Measurements from ENCODE around the gene MBOAT1. TPM values are rescaled to one million over a fixed set of nuclear protein-coding genes. Genes with fewer than 3 reads are reported as not detected.

Gene MBOAT1
- total RNA-seq, 1 donor from 2014 or later = 3.0 TPM

DNA sequence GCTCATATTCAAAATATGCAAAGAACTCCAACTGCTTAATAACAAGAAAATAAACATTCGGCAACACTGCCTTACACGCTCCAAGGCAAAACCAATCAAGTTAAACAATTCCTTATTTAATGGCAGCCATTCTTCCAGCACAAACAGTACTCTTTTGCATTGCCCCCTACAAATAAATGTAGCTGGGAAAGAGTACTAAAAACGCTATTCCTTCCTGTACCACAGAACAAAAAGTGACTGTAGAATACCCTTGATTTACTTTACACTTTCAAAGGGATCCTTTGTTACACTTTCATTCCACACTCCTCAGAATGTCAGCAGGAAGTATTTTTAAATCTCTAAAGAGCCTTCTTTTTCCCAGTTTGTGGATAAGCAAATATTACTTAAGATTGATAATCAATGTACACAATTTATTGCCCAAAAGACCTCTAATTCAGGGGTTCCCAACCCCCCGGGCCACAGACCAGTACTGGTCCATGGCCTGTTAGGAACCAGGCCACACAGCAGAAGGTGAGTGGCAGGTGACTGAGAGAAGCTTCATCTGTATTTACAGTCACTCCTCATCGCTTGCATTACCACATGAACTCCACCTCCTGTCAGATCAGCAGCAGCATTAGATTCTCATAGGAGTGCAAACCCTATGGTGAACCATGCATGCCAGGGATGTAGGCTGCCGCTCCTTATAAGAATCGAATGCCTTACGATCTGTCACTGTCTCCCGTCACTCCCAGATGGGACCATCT is 51.6 kb downstream of the MBOAT1 start:
- H3K27me3 Mint-ChIP-seq = no peaks in the 10 kb centered on the region
- TF ChIP-seq, protein P1, sequence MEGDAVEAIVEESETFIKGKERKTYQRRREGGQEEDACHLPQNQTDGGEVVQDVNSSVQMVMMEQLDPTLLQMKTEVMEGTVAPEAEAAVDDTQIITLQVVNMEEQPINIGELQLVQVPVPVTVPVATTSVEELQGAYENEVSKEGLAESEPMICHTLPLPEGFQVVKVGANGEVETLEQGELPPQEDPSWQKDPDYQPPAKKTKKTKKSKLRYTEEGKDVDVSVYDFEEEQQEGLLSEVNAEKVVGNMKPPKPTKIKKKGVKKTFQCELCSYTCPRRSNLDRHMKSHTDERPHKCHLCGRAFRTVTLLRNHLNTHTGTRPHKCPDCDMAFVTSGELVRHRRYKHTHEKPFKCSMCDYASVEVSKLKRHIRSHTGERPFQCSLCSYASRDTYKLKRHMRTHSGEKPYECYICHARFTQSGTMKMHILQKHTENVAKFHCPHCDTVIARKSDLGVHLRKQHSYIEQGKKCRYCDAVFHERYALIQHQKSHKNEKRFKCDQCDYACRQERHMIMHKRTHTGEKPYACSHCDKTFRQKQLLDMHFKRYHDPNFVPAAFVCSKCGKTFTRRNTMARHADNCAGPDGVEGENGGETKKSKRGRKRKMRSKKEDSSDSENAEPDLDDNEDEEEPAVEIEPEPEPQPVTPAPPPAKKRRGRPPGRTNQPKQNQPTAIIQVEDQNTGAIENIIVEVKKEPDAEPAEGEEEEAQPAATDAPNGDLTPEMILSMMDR (IDR thresholded peaks at IDR 0.05; ENCODE audit: unreplicated experiment) = no peak
- no peak overlapping the region for H3K27ac Mint-ChIP-seq
- no peaks in the 10 kb centered on the region for H3K36me3 Mint-ChIP-seq (ENCODE audit: insufficient read depth)
- DNase-seq (ENCODE audit: low spot score, unreplicated experiment) = no peak
- no peaks in the 10 kb centered on the region for H3K9me3 Mint-ChIP-seq (ENCODE audit: low read depth)
- peaks cover 1% of the 10 kb centered on the region for H3K4me1 Mint-ChIP-seq (ENCODE audit: low read depth)
- no peak overlapping the region for H3K4me3 Mint-ChIP-seq (ENCODE audit: low read depth)

DNA sequence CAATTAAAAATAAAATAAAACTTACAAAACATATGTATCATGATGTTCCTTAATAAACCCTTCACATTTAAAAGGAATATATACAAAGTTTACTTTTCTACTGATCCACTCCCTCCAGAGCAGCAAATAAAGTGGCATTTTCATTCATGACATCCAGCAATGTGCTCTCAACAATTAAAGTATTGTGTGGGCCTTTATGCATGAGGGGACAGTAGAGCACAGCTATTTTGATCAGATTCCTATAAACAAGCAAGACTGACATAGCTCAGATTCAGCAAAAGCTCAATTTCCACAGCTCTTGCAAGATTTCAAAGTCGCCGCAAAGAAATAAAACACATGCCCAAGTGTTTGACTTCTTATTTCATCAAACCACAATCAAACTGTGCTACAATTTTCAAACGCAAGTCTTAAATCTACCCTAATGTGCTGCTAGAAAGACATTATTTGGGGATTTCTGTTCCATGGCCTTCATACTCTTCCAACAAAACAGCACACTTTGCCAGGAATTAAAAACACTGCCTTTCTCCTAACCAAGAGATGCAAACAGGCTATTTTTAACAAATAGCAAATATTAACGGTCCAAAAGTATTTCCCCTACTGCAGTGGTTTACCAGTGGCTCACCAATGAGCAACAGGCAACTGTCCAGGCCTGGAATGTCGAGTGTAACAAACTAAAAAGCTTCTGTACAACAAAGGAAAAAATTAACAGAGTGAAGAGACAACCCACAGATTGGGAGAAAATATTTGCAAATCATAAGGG is 52.3 kb downstream of the MBOAT1 start:
- H3K36me3 Mint-ChIP-seq (ENCODE audit: insufficient read depth) = no peaks in the 10 kb centered on the region
- H3K4me1 Mint-ChIP-seq (ENCODE audit: low read depth) = peaks cover 1% of the 10 kb centered on the region
- H3K4me3 Mint-ChIP-seq (ENCODE audit: low read depth) = no peak overlapping the region
- TF ChIP-seq, protein P1 (IDR thresholded peaks at IDR 0.05; ENCODE audit: unreplicated experiment) = no peak
- DNase-seq (ENCODE audit: low spot score, unreplicated experiment) = no peak
- no peak overlapping the region for H3K27ac Mint-ChIP-seq
- no peaks in the 10 kb centered on the region for H3K9me3 Mint-ChIP-seq (ENCODE audit: low read depth)
- H3K27me3 Mint-ChIP-seq = no peaks in the 10 kb centered on the region

DNA sequence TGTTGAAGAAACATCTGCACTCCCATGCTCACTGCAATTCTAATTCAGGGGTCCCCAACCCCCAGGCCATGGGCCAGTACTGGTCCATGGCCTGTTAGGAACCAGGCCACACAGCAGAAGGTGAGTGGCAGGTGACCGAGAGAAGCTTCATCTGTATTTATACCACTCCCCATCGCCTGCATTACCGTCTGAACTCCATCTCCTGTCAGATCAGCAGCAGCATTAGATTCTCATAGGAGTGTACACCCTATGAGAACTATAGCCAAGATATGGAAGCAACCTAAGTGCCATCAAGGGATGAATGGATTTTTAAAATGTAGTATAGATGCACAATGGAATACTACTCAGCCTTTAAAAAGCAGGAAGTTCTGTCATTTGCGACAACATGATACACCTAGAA is 53.2 kb downstream of the MBOAT1 start:
- Mint-ChIP-seq H3K27me3 (no peaks in the 10 kb centered on the region), H3K9me3 (ENCODE audit: low read depth) (no peaks in the 10 kb centered on the region), H3K27ac (no peak overlapping the region), H3K4me1 (ENCODE audit: low read depth) (peaks cover 1% of the 10 kb centered on the region), H3K4me3 (ENCODE audit: low read depth) (no peak overlapping the region), H3K36me3 (ENCODE audit: insufficient read depth) (no peaks in the 10 kb centered on the region)
- TF ChIP-seq, protein P1 (IDR thresholded peaks at IDR 0.05; ENCODE audit: unreplicated experiment) = no peak
- no peak for DNase-seq (ENCODE audit: low spot score, unreplicated experiment)

DNA sequence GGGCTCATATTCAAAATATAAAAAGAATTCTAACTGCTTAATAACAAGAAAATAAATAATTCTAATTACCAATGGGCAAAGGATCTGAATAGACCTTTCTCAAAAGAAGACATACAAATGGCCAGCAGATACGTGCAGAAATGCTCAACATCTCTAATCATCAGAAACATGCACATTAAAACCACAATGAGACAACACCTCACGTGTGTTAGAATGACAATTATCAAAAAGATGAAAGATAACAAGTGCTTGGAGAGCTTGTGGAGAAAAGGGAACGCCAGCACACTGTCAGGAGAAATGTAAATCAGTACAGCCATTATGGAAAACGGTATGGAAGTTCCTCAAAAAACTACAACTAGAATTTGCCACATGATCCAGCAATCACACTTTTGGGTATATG is 53.6 kb downstream of the MBOAT1 start:
- H3K4me3 Mint-ChIP-seq (ENCODE audit: low read depth) = no peak overlapping the region
- DNase-seq (ENCODE audit: low spot score, unreplicated experiment) = no peak
- H3K9me3 Mint-ChIP-seq (ENCODE audit: low read depth) = no peaks in the 10 kb centered on the region
- peaks cover 1% of the 10 kb centered on the region for H3K4me1 Mint-ChIP-seq (ENCODE audit: low read depth)
- TF ChIP-seq, protein P1 (IDR thresholded peaks at IDR 0.05; ENCODE audit: unreplicated experiment) = no peak
- no peak overlapping the region for H3K27ac Mint-ChIP-seq
- H3K36me3 Mint-ChIP-seq (ENCODE audit: insufficient read depth) = no peaks in the 10 kb centered on the region
- no peaks in the 10 kb centered on the region for H3K27me3 Mint-ChIP-seq

DNA sequence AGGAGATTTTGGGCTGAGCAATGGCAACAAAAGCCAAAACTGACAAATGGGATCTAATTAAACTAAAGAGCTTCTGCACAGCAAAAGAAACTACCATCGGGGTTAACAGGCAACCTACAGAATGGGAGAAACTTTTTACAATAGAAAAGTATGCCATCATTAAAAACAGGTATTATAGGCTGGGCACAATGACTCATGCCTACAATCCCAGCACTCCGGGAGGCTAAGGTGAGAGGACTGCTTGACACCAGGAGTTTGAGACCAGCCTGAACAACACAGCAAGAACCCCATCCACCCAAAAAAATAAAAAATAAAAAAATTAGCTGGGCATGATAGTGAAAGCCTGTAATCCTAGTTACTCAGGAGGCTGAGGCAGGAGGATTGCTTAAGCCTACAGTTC is 55.4 kb downstream of the MBOAT1 start:
- Mint-ChIP-seq H3K27me3 (no peaks in the 10 kb centered on the region), H3K9me3 (ENCODE audit: low read depth) (peaks cover 2% of the 10 kb centered on the region), H3K4me3 (ENCODE audit: low read depth) (no peak overlapping the region), H3K27ac (no peak overlapping the region), H3K36me3 (ENCODE audit: insufficient read depth) (no peaks in the 10 kb centered on the region), H3K4me1 (ENCODE audit: low read depth) (peaks cover 1% of the 10 kb centered on the region)
- TF ChIP-seq, protein P1 (IDR thresholded peaks at IDR 0.05; ENCODE audit: unreplicated experiment) = no peak
- no peak for DNase-seq (ENCODE audit: low spot score, unreplicated experiment)
